ENCODE results near the gene DSC2. TPM values are rescaled to one million over a fixed set of nuclear protein-coding genes. Genes with fewer than 3 reads are reported as not detected.

The DSC2 gene
- total and polyA plus RNA-seq, 11 donors = 6.3 to 37.2 (median 26.9) TPM

DNA sequence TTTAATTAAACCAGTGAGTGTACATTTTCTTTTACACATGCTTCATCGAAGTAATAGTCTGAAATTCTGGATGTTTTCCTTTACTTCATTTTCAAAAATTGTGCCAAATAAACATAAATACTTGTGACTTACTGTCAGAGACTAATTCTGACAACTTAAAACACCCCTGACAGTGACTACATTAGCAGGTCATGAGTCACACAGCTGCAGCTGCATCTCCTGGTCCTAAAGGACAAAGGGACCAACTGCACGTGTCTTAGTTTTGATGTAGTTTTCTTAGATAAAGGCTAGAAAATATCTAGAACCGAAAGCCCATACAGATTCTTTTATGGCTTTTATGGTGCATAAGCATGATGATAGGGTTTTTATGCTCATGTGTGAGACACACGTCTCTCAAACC is 30.0 kb downstream of the DSC2 start:
- ATAC-seq (no peak), DNase-seq (no peak)
- H3K36me3 ChIP-seq = peaks cover 0 to 71% (median 27%) of the 10 kb centered on the region in 9 donors
- H3K4me1 ChIP-seq = no peaks in the 10 kb centered on the region
- intact Hi-C loops (cut with DNase I) = loop anchor here in 1 of 10 donors (10.0 kb wide), 1 partner anchor 47 kb away; no protein-coding TSS in a partner anchor
- no peak for TF ChIP-seq POLR2A (IDR thresholded peaks at IDR 0.05)
- TF ChIP-seq, protein P1, sequence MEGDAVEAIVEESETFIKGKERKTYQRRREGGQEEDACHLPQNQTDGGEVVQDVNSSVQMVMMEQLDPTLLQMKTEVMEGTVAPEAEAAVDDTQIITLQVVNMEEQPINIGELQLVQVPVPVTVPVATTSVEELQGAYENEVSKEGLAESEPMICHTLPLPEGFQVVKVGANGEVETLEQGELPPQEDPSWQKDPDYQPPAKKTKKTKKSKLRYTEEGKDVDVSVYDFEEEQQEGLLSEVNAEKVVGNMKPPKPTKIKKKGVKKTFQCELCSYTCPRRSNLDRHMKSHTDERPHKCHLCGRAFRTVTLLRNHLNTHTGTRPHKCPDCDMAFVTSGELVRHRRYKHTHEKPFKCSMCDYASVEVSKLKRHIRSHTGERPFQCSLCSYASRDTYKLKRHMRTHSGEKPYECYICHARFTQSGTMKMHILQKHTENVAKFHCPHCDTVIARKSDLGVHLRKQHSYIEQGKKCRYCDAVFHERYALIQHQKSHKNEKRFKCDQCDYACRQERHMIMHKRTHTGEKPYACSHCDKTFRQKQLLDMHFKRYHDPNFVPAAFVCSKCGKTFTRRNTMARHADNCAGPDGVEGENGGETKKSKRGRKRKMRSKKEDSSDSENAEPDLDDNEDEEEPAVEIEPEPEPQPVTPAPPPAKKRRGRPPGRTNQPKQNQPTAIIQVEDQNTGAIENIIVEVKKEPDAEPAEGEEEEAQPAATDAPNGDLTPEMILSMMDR (IDR thresholded peaks at IDR 0.05) = no peak
- no peak overlapping the region for H3K27ac ChIP-seq
- WGBS, 4 donors = 86 to 92% (median 90%) methylated on average over 4 of the region's 4 CpGs
- H3K4me3 ChIP-seq = no peak overlapping the region
- H3K9me3 ChIP-seq = peaks cover 0 to 3% (median 0%) of the 10 kb centered on the region in 12 donors
- no peaks in the 10 kb centered on the region for H3K27me3 ChIP-seq

DNA sequence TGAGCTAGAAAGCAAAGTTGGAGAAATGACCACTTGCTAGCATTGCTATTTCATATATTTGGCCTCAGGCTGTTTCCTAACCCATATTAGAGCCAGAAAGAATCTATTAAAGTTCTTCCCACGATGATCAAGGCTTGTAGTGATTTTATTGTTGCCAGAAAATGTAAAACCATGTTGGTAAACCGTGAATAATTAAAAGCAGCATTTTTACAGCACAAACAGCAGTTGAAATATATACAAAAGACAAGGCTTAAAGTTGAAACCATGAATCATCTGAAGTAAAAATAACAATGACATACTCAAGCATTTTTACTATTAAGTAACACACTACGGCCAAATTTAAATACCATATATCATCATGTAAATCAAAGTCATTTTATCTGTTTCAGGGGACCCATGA is 32.0 kb downstream of the DSC2 start:
- Histone ChIP-seq H3K36me3 (peaks cover 0 to 72% (median 27%) of the 10 kb centered on the region in 9 donors), H3K4me3 (no peak overlapping the region), H3K27me3 (no peaks in the 10 kb centered on the region), H3K27ac (no peak overlapping the region), H3K4me1 (no peaks in the 10 kb centered on the region), H3K9me3 (no peaks in the 10 kb centered on the region)
- no peak for TF ChIP-seq POLR2A (IDR thresholded peaks at IDR 0.05)
- TF ChIP-seq, protein P1 (IDR thresholded peaks at IDR 0.05) = no peak
- intact Hi-C loops (cut with DNase I) = loop anchor here in 1 of 10 donors (10.0 kb wide), 1 partner anchor 45 kb away; no protein-coding TSS in a partner anchor
- no peak for DNase-seq
- 68 to 75% (median 73%) methylated on average over 3 of the region's 3 CpGs for WGBS, 4 donors
- ATAC-seq = no peak

DNA sequence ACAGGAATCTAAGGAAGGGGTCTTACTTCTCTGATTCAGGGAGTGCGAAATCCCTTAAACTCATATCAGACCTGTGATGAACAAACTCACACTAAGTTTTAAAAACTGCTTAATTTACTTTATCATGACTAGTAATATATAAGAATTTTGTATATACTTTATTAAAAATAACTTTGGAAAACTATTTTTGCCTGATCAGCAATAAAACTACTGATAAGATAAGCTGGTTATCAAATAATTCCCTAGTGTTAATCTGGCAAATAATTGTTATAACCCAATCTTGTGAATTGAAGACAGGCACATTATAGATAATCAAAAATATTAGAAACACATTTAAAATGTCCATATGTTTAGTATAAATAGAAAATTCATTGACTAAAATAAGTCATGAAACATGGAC is 36.0 kb downstream of the DSC2 start:
- no peak for TF ChIP-seq POLR2A (IDR thresholded peaks at IDR 0.05)
- TF ChIP-seq, protein P1 (IDR thresholded peaks at IDR 0.05) = no peak
- Histone ChIP-seq H3K36me3 (peaks cover 0 to 41% (median 18%) of the 10 kb centered on the region in 9 donors), H3K9me3 (no peaks in the 10 kb centered on the region), H3K4me1 (no peaks in the 10 kb centered on the region), H3K4me3 (no peak overlapping the region), H3K27ac (no peak overlapping the region), H3K27me3 (no peaks in the 10 kb centered on the region)
- WGBS, 4 donors = 93 to 100% (median 97%) methylated on average over 1 of the region's 1 CpG
- intact Hi-C loops (cut with DNase I) = no loop called here
- DNase-seq (no peak), ATAC-seq (no peak)

DNA sequence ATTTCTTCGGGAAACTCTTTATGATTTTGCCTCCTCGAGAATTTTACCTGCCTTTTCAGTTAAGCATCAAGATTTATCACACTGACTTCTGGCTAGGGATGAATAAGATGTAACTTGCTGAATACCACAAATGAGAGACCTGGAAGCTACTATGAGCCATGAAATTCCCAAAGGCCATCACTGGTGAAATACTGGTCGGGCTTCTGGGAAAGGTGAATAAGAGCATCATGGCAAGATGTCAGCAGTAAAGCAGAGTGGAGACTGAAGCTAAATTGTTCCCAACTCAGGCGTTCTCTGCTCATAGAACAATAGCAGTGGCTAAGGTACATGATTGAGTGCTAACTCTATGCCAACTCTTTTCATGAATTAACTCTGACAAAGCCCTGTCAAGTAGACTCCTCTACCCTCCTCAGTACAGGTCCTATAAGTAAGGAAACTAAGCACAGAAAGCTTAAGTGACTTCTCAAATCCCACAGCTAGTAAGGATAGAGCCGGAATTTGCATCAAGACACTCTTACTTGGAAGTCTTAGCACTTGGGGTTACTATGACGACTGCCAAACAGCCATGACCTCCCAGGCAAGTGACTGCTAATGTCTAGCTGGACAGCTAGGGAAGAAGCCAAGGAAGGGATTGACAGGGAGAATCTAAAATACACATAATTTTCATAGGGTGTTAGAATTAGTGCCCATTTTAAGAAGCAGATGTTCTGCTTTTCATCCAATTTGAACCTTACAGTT is 37.0 kb downstream of the DSC2 start:
- H3K36me3 ChIP-seq = peaks cover 0 to 32% (median 16%) of the 10 kb centered on the region in 9 donors
- H3K27me3 ChIP-seq = no peaks in the 10 kb centered on the region
- TF ChIP-seq, protein P1 (IDR thresholded peaks at IDR 0.05) = no peak
- TF ChIP-seq POLR2A (IDR thresholded peaks at IDR 0.05) = no peak
- 77 to 83% (median 81%) methylated on average over 6 of the region's 6 CpGs for WGBS, 4 donors
- intact Hi-C loops (cut with DNase I) = no loop called here
- no peak overlapping the region for H3K4me3 ChIP-seq
- no peak for ATAC-seq
- no peaks in the 10 kb centered on the region for H3K4me1 ChIP-seq
- DNase-seq = no peak
- H3K9me3 ChIP-seq = no peaks in the 10 kb centered on the region
- H3K27ac ChIP-seq = no peak overlapping the region

All from heart left ventricle (tissue), 16 donors.